Testis (tissue), 2 donors: Measurements from ENCODE around the gene SPRY4.

Experiments
- POLR2A ChIP-seq: fragments of 450-650 bp; IDR thresholded peaks from one replicate; pipeline ENCODE4 v1.6.1; 2017; ENCODE audit warnings: antibody characterized with exemption, mild to moderate bottlenecking, moderate library complexity
- TF ChIP-seq, protein P1 (sequence below), 3 experiments: fragments of 450-650 bp in 2 of 3; fragments of 200-600 bp in 1 of 3; sonication (generic) in 1 of 3; IDR thresholded peaks; one replicate each; pipeline ENCODE4 v1.5.1; 2016 to 2019; ENCODE audit warnings: antibody characterized with exemption in 3 of 3, mild to moderate bottlenecking in 2 of 3, moderate library complexity in 1 of 3

GRCh38 chr5:142292808-142293207 lies 32.0 kb downstream of the SPRY4 start:
- TF ChIP-seq, protein P1, sequence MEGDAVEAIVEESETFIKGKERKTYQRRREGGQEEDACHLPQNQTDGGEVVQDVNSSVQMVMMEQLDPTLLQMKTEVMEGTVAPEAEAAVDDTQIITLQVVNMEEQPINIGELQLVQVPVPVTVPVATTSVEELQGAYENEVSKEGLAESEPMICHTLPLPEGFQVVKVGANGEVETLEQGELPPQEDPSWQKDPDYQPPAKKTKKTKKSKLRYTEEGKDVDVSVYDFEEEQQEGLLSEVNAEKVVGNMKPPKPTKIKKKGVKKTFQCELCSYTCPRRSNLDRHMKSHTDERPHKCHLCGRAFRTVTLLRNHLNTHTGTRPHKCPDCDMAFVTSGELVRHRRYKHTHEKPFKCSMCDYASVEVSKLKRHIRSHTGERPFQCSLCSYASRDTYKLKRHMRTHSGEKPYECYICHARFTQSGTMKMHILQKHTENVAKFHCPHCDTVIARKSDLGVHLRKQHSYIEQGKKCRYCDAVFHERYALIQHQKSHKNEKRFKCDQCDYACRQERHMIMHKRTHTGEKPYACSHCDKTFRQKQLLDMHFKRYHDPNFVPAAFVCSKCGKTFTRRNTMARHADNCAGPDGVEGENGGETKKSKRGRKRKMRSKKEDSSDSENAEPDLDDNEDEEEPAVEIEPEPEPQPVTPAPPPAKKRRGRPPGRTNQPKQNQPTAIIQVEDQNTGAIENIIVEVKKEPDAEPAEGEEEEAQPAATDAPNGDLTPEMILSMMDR (IDR thresholded peaks at IDR 0.05) = no peak
- no peak for TF ChIP-seq POLR2A
